ENCODE data around the gene ZNF35. TPM values are rescaled to one million over a fixed set of nuclear protein-coding genes. Genes with fewer than 3 reads are reported as not detected.

Gene ZNF35
- total RNA-seq, 1 donor from 2014 or later = 14.3 TPM

DNA sequence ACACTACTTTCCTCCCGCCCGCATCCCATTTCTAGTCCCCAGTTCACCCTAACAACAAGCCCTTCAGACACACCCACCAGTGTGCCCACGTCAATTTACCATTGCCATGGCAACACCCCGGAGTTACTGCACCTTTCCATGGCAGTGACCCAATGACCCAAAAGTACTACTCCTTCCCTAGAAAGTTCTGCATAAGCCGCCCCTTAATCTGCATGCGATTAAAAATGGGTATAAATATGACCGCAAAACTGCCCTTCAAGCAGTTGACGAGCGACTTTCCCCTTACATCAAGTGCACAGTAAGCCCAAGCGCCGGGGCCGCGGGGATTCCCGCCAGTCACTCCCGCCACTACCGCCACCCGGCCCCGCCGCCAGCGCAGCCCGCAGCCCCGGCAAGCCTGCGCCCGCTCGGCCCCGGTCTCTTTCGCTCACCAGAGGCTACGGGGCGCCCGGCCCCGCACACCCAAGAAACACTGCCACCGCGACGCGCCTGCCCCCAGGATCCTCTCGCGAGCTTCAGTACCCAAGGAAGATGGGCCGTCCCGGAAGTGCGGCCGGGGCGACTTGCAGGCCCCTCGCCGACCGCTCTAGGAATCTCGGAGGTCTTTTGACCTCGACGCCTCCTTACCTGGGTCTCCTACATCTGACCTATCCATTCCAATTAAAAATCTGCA, 36.7 kb downstream of the ZNF35 start:
- DNase-seq (ENCODE audit: low read depth in 2 of 2) = peak; percentile 53 to 81

DNA sequence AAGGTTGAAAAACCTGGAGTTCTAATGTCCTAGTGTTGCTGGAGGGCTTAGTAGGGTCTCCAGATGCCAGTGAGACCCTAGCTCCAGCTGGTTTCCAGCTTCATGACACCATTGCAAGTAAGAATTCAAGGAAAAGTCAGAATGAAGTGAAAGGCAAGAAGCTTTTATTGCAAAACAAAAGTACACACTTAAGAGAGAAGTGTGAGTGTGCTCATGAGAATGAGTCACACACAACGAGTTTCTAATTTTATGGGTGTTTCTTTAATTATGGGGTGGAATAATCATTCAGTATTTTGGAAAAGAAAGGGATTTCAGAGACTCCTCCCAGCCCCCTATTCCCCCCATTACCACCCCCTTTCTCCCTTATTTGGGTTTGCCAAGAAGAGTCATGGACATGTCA, 39.4 kb downstream of the ZNF35 start:
- DNase-seq (ENCODE audit: low read depth in 2 of 2) = no peak

Other genes with a start within 250 kb of the ZNF35 start
- gene ZNF445, start 171.1 kb upstream of the ZNF35 start, total RNA-seq = 3.7 and 5.8 TPM in 2 replicates
- 0.87 and 1.2 TPM in 2 replicates for gene ZKSCAN7, start 93.5 kb upstream of the ZNF35 start, total RNA-seq
- 0.22 and 1.4 TPM in 2 replicates for gene ZNF660, start 63.8 kb upstream of the ZNF35 start, total RNA-seq
- 6.0 and 6.1 TPM in 2 replicates for gene ZNF197, start 23.7 kb upstream of the ZNF35 start, total RNA-seq
- gene ZNF502, start 63.9 kb downstream of the ZNF35 start, total RNA-seq = 2.0 and 2.6 TPM in 2 replicates
- 2.4 and 3.4 TPM in 2 replicates for gene ZNF501, start 80.9 kb downstream of the ZNF35 start, total RNA-seq
- 12.2 and 14.1 TPM in 2 replicates for gene KIAA1143, start 112.9 kb downstream of the ZNF35 start, total RNA-seq
- 1.6 and 4.8 TPM in 2 replicates for gene KIF15, start 113.1 kb downstream of the ZNF35 start, total RNA-seq
- 8.5 and 9.5 TPM in 2 replicates for gene TMEM42, start 213.2 kb downstream of the ZNF35 start, total RNA-seq
- under 0.01 TPM in 1 of 2 replicates, not detected in the other for gene TGM4, start 225.9 kb downstream of the ZNF35 start, total RNA-seq